Progenitor cell of endocrine pancreas (in vitro differentiated cells): Measurements from ENCODE around the gene CYP3A5. TPM values are rescaled to one million over a fixed set of nuclear protein-coding genes. Genes with fewer than 3 reads are reported as not detected.
A peak's percentile ranks its signal among the peaks of the same experiment; 100 is the strongest.
"Not testable (repeated sequence)": the region's sequence is repeated elsewhere in the genome, so short reads cannot be mapped to it uniquely, and the experiment has no call there.

Experiments
- DNase-seq: peaks from one replicate; pipeline ENCODE4 v3.0.0; 2021; ENCODE audit warnings: low spot score; ENCODE audit not compliant: unreplicated experiment
- H3K27ac Mint-ChIP-seq: 2 replicates; pipeline ENCODE4 v1.8.0; 2021; ENCODE audit warnings: mild to moderate bottlenecking, moderate library complexity, mixed read lengths
- H3K27me3 Mint-ChIP-seq: 2 replicates; pipeline ENCODE4 v1.8.0; 2021; ENCODE audit warnings: mixed read lengths
- H3K36me3 Mint-ChIP-seq: 2 replicates; pipeline ENCODE4 v1.8.0; 2022; ENCODE audit warnings: mixed read lengths; ENCODE audit not compliant: insufficient read depth
- H3K4me1 Mint-ChIP-seq: 2 replicates; pipeline ENCODE4 v1.8.0; 2021; ENCODE audit warnings: low read depth, mixed read lengths
- H3K4me3 Mint-ChIP-seq: 2 replicates; pipeline ENCODE4 v1.8.0; 2021; ENCODE audit warnings: low read depth, mild to moderate bottlenecking, moderate library complexity, mixed read lengths
- H3K9me3 Mint-ChIP-seq: 2 replicates; pipeline ENCODE4 v1.8.0; 2021; ENCODE audit warnings: low read depth, mixed read lengths
- CTCF ChIP-seq: fragments of 200-600 bp; sonication (generic); IDR thresholded peaks from one replicate; pipeline ENCODE4 v1.5.0; 2021; ENCODE audit warnings: antibody characterized with exemption, mild to moderate bottlenecking; ENCODE audit not compliant: unreplicated experiment
- total RNA-seq: library from RNA; stranded (reverse); gene quantifications from 2 replicates; pipeline ENCODE4 v1.2.1, GENCODE V29; 2021

CYP3A5 gene
- total RNA-seq, 1 donor from 2014 or later, result 4.2 TPM

DNA sequence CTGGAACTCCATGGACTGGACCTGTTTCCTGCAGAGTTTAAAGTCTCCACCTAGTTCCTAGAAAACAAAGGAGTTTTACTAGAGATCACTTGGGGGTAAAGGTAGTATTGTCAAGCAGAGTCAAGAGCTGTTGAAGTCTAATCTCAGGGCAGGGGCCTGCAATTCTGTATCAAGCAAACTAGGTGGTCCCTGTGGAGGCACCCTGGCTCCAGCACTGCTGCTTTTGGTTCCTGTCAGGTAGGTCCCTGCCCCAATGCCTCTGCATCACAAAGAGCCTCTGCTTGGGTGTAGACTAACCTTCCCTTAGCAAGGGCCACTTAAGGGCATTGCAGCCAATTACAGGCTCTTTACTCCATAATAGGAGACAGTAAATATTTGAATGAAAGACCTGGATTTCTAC is 40.5 kb downstream of the CYP3A5 start:
- TF ChIP-seq CTCF, result no peak
- DNase-seq, result no peak
- no peaks in the 10 kb centered on the region for H3K27me3 Mint-ChIP-seq
- H3K27ac Mint-ChIP-seq, result no peak overlapping the region
- peaks cover 3% of the 10 kb centered on the region for H3K36me3 Mint-ChIP-seq
- H3K9me3 Mint-ChIP-seq, result no peaks in the 10 kb centered on the region
- no peaks in the 10 kb centered on the region for H3K4me1 Mint-ChIP-seq
- no peak overlapping the region for H3K4me3 Mint-ChIP-seq

- Mint-ChIP-seq H3K4me1 (no peaks in the 10 kb centered on the region), H3K27ac (no peak overlapping the region), H3K36me3 (peaks cover 2% of the 10 kb centered on the region), H3K9me3 (no peaks in the 10 kb centered on the region), H3K4me3 (no peak overlapping the region), H3K27me3 (no peaks in the 10 kb centered on the region)
- no peak for DNase-seq
- no peak for TF ChIP-seq CTCF
Measured at GRCh38 chr7:99638731-99639130, 41.1 kb downstream of the CYP3A5 start.

DNA sequence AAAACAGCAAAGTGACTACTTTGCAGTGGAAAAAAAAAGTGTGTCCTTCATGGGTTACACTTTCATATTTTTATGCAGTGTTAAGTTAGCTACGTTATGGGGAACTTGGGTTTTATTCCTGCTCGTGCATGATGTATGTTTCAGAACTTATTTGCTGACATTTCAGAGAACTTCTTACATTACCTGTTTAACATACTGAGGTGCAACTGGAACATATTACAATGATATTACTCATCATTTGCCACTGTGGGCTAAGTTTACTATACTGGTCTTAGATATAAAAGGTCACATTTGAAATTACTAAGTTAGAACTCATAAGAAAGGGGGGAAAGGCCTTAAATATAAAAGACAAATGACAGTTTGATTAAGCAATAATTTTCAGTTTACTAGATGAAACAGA is 42.4 kb downstream of the CYP3A5 start:
- not testable (repeated sequence) for H3K27me3 Mint-ChIP-seq, H3K36me3 Mint-ChIP-seq, DNase-seq, H3K27ac Mint-ChIP-seq, H3K4me1 Mint-ChIP-seq, H3K9me3 Mint-ChIP-seq, H3K4me3 Mint-ChIP-seq

DNA sequence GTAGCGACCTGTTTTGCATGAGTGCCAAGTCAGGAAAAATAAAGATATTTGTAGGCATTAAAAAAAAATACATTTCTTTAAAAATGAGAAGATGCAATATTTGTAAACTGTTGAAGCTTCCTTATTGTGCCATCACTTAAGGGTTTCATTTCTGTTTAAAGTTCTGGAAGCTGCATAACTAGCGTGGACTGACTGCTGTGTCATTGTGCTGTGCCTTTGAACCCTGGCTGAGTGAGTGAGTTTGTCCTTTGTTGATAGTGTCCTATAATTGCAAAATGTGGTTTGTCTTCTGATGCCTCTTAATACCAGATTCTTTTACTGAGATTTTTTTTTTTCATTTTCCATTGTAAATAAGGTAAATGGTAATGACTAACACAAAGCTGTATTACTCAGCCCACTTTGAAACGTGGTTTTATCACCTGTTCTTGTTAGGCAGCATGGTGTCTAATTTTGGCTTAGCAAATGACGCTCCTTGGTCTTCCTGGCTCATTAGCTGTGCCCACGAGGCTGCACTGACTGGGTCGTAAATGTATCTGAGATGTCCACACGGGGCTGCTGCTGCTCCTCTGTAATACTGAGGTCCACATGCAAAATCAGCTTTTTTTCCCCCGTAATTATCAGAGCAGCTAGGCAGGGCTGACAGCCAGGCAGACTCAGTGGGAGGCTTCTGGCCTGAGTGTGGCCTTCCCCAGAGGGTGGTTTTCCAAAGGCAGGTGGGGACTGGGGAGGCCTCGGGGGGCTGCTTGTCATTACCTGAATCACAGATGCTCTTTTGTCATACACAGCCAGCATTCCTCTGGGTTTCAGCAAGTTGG is 48.3 kb downstream of the CYP3A5 start:
- DNase-seq, result no peak
- H3K27me3 Mint-ChIP-seq, result no peaks in the 10 kb centered on the region
- TF ChIP-seq CTCF, result peak; percentile 45
- H3K27ac Mint-ChIP-seq, result no peak overlapping the region
- no peak overlapping the region for H3K4me3 Mint-ChIP-seq
- no peaks in the 10 kb centered on the region for H3K9me3 Mint-ChIP-seq
- H3K4me1 Mint-ChIP-seq, result no peaks in the 10 kb centered on the region
- H3K36me3 Mint-ChIP-seq, result peaks cover 24% of the 10 kb centered on the region

- Mint-ChIP-seq H3K27me3 (no peaks in the 10 kb centered on the region), H3K27ac (no peak overlapping the region), H3K36me3 (peaks cover 35% of the 10 kb centered on the region), H3K4me3 (no peak overlapping the region), H3K9me3 (no peaks in the 10 kb centered on the region), H3K4me1 (no peaks in the 10 kb centered on the region)
- no peak for DNase-seq
- no peak for TF ChIP-seq CTCF
Measured at GRCh38 chr7:99629643-99630042, 50.2 kb downstream of the CYP3A5 start.
